ENCODE results near the gene BCKDK.

BCKDK gene

DNA sequence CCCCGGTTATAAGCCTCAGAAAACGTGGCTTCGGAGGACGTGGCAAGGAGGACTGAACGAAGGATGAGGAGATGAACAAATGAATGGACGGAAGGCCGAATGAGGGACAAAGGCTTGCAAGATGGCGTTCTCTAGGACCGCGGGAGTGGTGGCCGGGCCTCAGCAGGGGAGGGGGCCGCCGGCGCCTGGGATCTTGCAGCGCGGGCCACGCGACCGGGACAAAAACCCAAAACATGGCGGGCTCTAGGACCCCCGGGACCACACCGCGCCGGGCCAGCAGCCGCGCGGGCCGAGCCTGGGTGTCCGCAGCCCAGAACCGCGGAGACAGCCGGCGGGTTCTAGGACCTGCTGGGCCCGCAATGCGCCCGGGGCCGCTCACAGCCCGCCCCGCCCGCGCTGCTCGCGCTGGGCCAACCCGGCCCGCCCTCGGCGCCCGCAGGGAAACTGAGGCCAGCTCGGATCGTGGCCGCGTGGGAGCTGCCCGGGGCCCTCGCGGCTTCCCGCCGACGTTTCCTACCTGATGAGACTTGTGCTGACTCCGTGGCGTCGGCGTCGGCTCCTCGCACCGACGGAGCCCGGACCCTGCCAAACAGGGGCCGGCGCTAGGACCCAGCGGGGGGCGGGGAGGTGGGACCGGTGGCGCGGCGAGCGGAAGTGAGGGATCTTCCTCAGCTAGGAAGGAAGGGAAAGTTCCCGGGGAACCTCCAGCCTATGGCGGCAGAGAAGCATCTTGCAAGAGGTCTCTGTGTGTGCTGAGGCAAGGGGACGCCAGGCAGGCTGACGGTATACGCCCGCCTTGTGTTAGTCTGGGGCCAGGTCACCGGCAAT lies 34.8 kb upstream of the BCKDK start:
- H3K4me3 ChIP-seq (ENCODE audit: low read length in 2 of 2), result peak overlapping the region; percentile 98 to 100
- no peaks in the 10 kb centered on the region for H3K9me3 ChIP-seq (ENCODE audit: control insufficient read depth in 2 of 2, low read length in 2 of 2)
- H3K27ac ChIP-seq (ENCODE audit: low read length), result peak overlapping the region; percentile 89
- H3K4me1 ChIP-seq (ENCODE audit: control insufficient read depth, insufficient read depth, low read length), result peaks cover 25% of the 10 kb centered on the region
- peak overlapping the region; percentile 87 to 93 for H3K9ac ChIP-seq (ENCODE audit: low read length in 2 of 2)
- H3K27me3 ChIP-seq (ENCODE audit: control insufficient read depth in 1 of 2, insufficient read depth in 2 of 2, low read length in 2 of 2), result no peaks in the 10 kb centered on the region
- H3K36me3 ChIP-seq (ENCODE audit: control insufficient read depth in 2 of 2, insufficient read depth in 2 of 2, low read length in 2 of 2), result peaks cover 17 to 20% of the 10 kb centered on the region in 2 donors

DNA sequence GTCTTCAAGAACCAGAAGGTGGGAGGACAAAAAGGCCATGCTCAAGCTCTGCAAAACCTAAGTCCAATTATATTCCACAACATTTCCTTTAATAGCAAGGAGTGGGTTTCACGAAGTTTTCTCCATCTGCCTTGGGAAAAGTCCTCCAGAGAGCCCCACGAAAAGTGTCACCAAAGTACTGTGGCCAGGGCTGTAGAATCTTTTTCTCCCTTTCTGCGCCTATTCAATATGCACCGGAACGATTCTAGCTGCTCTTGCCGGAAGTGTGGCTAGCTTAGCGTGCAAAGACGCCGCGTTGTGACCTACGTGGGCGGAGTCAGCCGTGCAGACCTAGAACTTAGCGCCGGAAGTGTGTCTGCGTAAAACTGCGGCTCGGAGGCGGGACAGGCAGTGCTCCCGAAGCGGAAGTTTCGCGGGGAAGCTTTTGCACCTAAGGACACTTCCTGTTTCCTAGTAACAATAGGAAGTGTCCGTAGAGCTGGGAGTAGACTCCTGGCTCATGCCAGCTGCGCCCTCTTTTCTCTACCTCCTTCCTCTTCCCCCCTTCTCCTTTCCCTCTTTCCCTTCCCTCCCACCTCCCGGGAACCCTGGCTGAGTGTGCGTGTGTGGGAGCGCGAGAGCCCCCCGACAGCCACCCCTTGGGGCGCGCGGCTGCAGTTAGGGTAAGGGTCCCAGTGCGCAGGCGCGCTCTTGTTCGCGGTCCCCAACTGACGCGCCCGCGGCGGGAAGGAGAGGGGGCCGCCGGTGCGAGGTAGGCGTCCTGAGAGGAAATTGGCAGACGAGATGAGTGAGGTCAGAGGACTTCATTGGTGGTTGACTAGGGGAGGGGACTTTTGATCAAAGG lies 34.0 kb upstream of the BCKDK start, which contains the start of the genes ZNF646 and ZNF668:
Gene ZNF646, plus strand, starts transcription at position 453 of the 844 bp plus-strand sequence. CDS start 1,903 bp downstream, outside the sequence.
Gene ZNF668, minus strand, starts transcription at position 271 of the 844 bp plus-strand sequence. CDS start 9,781 bp downstream, outside the sequence.
- Histone ChIP-seq H3K27ac (ENCODE audit: low read length) (peak within 1 kb of the TSS; percentile 89), H3K27me3 (ENCODE audit: control insufficient read depth in 1 of 2, insufficient read depth in 2 of 2, low read length in 2 of 2) (no peaks in the 10 kb centered on the region), H3K36me3 (ENCODE audit: control insufficient read depth in 2 of 2, insufficient read depth in 2 of 2, low read length in 2 of 2) (peaks cover 25 to 27% of the 10 kb centered on the region in 2 donors), H3K4me3 (ENCODE audit: low read length in 2 of 2) (peak within 1 kb of the TSS; percentile 98 to 100), H3K4me1 (ENCODE audit: control insufficient read depth, insufficient read depth, low read length) (peaks cover 25% of the 10 kb centered on the region), H3K9ac (ENCODE audit: low read length in 2 of 2) (peak within 1 kb of the TSS; percentile 93), H3K9me3 (ENCODE audit: control insufficient read depth in 2 of 2, low read length in 2 of 2) (no peaks in the 10 kb centered on the region)

DNA sequence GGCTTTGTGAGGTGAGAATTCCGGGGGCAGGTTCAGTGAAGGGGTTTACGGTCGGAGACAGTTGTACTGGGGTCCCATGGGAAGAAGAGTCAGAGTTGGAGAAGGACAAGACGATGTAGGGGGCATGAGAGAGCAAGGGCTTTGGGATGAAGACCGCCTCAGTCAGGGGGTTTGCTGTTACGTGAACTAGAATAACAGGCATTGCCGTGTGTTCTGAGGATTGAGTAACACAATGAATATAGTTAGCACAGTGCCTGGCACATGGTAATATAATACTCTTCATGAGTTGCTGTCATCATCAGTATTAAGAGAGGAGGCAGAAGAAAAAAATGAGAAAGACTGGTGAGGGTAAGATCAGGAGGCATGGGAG lies 33.4 kb upstream of the BCKDK start:
- Histone ChIP-seq H3K9ac (ENCODE audit: low read length in 2 of 2) (peak overlapping the region; percentile 93), H3K9me3 (ENCODE audit: control insufficient read depth in 2 of 2, low read length in 2 of 2) (no peaks in the 10 kb centered on the region), H3K27me3 (ENCODE audit: control insufficient read depth in 1 of 2, insufficient read depth in 2 of 2, low read length in 2 of 2) (no peaks in the 10 kb centered on the region), H3K4me1 (ENCODE audit: control insufficient read depth, insufficient read depth, low read length) (peaks cover 25% of the 10 kb centered on the region), H3K27ac (ENCODE audit: low read length) (peak overlapping the region; percentile 89), H3K4me3 (ENCODE audit: low read length in 2 of 2) (peak overlapping the region; percentile 98 to 100), H3K36me3 (ENCODE audit: control insufficient read depth in 2 of 2, insufficient read depth in 2 of 2, low read length in 2 of 2) (peaks cover 26 to 33% of the 10 kb centered on the region in 2 donors)

DNA sequence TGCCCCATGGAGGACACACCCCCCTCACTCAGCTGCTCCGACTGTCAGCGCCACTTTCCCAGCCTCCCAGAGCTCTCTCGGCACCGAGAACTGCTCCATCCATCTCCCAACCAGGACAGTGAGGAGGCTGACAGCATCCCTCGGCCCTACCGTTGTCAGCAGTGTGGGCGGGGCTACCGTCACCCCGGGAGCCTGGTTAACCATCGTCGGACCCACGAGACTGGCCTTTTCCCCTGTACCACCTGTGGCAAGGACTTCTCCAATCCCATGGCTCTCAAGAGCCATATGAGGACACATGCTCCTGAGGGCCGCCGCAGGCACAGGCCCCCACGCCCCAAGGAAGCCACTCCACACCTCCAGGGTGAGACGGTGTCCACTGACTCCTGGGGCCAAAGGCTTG lies 31.9 kb upstream of the BCKDK start:
- Histone ChIP-seq H3K4me1 (ENCODE audit: control insufficient read depth, insufficient read depth, low read length) (peaks cover 25% of the 10 kb centered on the region), H3K9me3 (ENCODE audit: control insufficient read depth in 2 of 2, low read length in 2 of 2) (no peaks in the 10 kb centered on the region), H3K4me3 (ENCODE audit: low read length in 2 of 2) (no peak overlapping the region), H3K9ac (ENCODE audit: low read length in 2 of 2) (no peak overlapping the region), H3K27ac (ENCODE audit: low read length) (no peak overlapping the region), H3K27me3 (ENCODE audit: control insufficient read depth in 1 of 2, insufficient read depth in 2 of 2, low read length in 2 of 2) (no peaks in the 10 kb centered on the region), H3K36me3 (ENCODE audit: control insufficient read depth in 2 of 2, insufficient read depth in 2 of 2, low read length in 2 of 2) (peaks cover 36 to 44% of the 10 kb centered on the region in 2 donors)

DNA sequence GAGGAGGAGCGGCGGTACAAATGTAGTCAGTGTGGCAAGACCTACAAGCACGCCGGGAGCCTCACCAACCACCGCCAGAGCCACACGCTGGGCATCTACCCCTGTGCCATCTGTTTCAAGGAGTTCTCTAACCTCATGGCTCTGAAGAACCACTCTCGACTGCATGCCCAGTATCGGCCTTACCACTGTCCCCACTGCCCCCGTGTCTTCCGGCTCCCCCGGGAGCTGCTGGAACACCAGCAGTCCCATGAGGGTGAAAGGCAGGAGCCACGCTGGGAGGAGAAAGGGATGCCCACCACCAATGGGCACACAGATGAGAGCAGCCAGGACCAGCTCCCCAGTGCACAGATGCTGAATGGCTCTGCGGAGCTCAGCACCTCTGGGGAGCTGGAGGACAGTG lies 31.2 kb upstream of the BCKDK start:
- Histone ChIP-seq H3K9me3 (ENCODE audit: control insufficient read depth in 2 of 2, low read length in 2 of 2) (no peaks in the 10 kb centered on the region), H3K4me1 (ENCODE audit: control insufficient read depth, insufficient read depth, low read length) (peaks cover 21% of the 10 kb centered on the region), H3K27me3 (ENCODE audit: control insufficient read depth in 1 of 2, insufficient read depth in 2 of 2, low read length in 2 of 2) (no peaks in the 10 kb centered on the region), H3K4me3 (ENCODE audit: low read length in 2 of 2) (no peak overlapping the region), H3K27ac (ENCODE audit: low read length) (no peak overlapping the region), H3K36me3 (ENCODE audit: control insufficient read depth in 2 of 2, insufficient read depth in 2 of 2, low read length in 2 of 2) (peaks cover 36 to 46% of the 10 kb centered on the region in 2 donors), H3K9ac (ENCODE audit: low read length in 2 of 2) (no peak overlapping the region)

DNA sequence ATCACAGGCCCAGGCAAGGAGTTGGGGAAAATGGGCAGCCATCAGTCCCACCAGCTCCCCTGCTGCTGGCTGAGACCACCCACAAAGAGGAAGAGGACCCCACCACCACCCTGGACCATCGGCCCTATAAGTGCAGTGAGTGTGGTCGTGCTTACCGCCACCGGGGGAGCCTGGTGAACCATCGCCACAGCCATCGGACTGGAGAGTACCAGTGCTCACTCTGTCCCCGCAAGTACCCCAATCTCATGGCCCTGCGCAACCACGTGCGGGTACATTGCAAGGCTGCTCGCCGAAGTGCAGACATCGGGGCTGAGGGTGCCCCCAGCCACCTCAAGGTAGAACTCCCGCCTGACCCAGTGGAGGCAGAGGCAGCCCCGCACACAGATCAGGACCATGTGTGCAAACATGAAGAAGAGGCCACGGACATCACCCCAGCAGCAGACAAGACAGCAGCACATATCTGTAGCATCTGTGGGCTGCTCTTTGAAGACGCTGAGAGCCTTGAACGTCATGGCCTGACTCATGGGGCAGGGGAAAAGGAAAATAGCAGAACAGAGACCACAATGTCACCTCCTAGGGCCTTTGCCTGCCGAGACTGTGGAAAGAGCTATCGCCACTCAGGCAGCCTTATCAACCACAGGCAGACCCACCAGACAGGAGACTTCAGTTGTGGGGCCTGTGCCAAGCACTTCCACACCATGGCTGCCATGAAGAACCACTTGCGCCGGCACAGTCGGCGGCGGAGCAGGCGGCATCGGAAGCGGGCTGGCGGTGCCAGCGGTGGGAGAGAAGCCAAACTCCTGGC lies 30.4 kb upstream of the BCKDK start:
- Histone ChIP-seq H3K4me1 (ENCODE audit: control insufficient read depth, insufficient read depth, low read length) (peaks cover 14% of the 10 kb centered on the region), H3K9me3 (ENCODE audit: control insufficient read depth in 2 of 2, low read length in 2 of 2) (no peaks in the 10 kb centered on the region), H3K4me3 (ENCODE audit: low read length in 2 of 2) (no peak overlapping the region), H3K27me3 (ENCODE audit: control insufficient read depth in 1 of 2, insufficient read depth in 2 of 2, low read length in 2 of 2) (no peaks in the 10 kb centered on the region), H3K36me3 (ENCODE audit: control insufficient read depth in 2 of 2, insufficient read depth in 2 of 2, low read length in 2 of 2) (peaks cover 36 to 50% of the 10 kb centered on the region in 2 donors), H3K27ac (ENCODE audit: low read length) (no peak overlapping the region), H3K9ac (ENCODE audit: low read length in 2 of 2) (no peak overlapping the region)

DNA sequence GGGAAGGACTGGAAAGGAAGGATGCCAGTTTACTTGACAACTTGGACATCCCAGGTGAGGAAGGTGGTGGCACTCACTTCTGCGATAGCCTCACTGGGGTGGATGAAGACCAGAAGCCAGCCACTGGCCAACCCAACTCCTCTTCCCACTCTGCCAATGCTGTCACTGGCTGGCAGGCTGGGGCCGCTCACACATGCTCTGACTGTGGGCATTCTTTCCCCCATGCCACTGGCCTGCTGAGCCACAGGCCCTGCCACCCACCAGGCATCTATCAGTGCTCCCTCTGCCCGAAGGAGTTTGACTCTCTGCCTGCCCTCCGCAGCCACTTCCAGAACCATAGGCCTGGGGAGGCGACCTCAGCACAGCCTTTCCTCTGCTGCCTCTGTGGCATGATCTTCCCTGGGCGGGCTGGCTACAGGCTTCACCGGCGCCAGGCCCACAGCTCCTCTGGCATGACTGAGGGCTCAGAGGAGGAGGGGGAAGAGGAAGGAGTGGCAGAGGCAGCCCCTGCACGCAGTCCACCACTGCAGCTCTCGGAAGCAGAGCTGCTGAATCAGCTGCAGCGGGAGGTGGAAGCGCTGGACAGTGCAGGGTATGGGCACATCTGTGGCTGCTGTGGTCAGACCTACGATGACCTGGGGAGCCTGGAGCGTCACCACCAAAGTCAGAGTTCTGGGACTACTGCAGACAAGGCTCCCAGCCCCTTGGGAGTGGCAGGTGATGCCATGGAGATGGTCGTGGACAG lies 29.4 kb upstream of the BCKDK start:
- Histone ChIP-seq H3K27me3 (ENCODE audit: control insufficient read depth in 1 of 2, insufficient read depth in 2 of 2, low read length in 2 of 2) (no peaks in the 10 kb centered on the region), H3K4me1 (ENCODE audit: control insufficient read depth, insufficient read depth, low read length) (peaks cover 11% of the 10 kb centered on the region), H3K27ac (ENCODE audit: low read length) (no peak overlapping the region), H3K9ac (ENCODE audit: low read length in 2 of 2) (no peak overlapping the region), H3K9me3 (ENCODE audit: control insufficient read depth in 2 of 2, low read length in 2 of 2) (no peaks in the 10 kb centered on the region), H3K4me3 (ENCODE audit: low read length in 2 of 2) (no peak overlapping the region), H3K36me3 (ENCODE audit: control insufficient read depth in 2 of 2, insufficient read depth in 2 of 2, low read length in 2 of 2) (peaks cover 39 to 53% of the 10 kb centered on the region in 2 donors)

DNA sequence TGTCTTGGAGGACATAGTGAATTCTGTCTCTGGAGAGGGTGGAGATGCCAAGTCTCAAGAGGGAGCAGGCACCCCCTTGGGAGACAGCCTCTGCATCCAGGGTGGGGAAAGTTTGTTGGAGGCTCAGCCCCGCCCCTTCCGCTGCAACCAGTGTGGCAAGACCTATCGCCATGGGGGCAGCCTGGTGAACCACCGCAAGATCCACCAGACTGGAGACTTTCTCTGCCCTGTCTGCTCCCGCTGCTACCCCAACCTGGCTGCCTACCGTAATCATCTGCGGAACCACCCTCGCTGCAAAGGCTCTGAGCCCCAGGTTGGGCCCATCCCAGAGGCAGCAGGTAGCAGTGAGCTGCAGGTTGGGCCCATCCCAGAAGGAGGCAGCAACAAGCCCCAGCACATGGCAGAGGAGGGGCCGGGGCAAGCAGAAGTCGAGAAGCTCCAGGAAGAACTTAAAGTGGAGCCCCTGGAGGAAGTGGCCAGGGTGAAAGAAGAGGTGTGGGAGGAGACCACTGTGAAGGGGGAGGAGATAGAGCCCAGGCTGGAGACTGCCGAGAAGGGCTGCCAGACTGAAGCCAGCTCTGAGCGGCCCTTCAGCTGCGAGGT lies 28.7 kb upstream of the BCKDK start:
- Histone ChIP-seq H3K9ac (ENCODE audit: low read length in 2 of 2) (no peak overlapping the region), H3K4me3 (ENCODE audit: low read length in 2 of 2) (no peak overlapping the region), H3K4me1 (ENCODE audit: control insufficient read depth, insufficient read depth, low read length) (peaks cover 10% of the 10 kb centered on the region), H3K27ac (ENCODE audit: low read length) (no peak overlapping the region), H3K9me3 (ENCODE audit: control insufficient read depth in 2 of 2, low read length in 2 of 2) (no peaks in the 10 kb centered on the region), H3K36me3 (ENCODE audit: control insufficient read depth in 2 of 2, insufficient read depth in 2 of 2, low read length in 2 of 2) (peaks cover 41 to 56% of the 10 kb centered on the region in 2 donors), H3K27me3 (ENCODE audit: control insufficient read depth in 1 of 2, insufficient read depth in 2 of 2, low read length in 2 of 2) (no peaks in the 10 kb centered on the region)

DNA sequence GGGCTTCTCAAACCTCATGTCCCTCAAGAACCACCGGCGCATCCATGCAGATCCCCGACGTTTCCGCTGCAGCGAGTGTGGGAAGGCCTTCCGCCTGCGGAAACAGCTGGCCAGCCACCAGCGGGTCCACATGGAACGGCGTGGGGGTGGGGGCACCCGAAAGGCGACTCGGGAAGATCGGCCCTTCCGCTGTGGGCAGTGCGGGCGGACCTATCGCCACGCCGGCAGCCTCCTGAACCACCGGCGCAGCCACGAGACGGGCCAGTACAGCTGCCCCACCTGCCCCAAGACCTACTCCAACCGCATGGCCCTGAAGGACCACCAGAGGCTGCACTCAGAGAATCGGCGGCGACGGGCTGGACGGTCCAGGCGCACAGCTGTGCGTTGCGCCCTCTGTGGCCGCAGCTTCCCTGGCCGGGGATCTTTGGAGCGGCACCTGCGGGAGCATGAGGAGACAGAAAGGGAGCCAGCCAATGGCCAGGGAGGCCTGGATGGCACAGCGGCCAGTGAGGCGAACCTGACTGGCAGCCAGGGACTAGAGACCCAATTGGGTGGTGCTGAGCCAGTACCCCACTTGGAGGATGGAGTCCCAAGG lies 28.1 kb upstream of the BCKDK start:
- Histone ChIP-seq H3K4me1 (ENCODE audit: control insufficient read depth, insufficient read depth, low read length) (peaks cover 3% of the 10 kb centered on the region), H3K9ac (ENCODE audit: low read length in 2 of 2) (no peak overlapping the region), H3K9me3 (ENCODE audit: control insufficient read depth in 2 of 2, low read length in 2 of 2) (no peaks in the 10 kb centered on the region), H3K27ac (ENCODE audit: low read length) (no peak overlapping the region), H3K27me3 (ENCODE audit: control insufficient read depth in 1 of 2, insufficient read depth in 2 of 2, low read length in 2 of 2) (no peaks in the 10 kb centered on the region), H3K4me3 (ENCODE audit: low read length in 2 of 2) (no peak overlapping the region), H3K36me3 (ENCODE audit: control insufficient read depth in 2 of 2, insufficient read depth in 2 of 2, low read length in 2 of 2) (peaks cover 45 to 56% of the 10 kb centered on the region in 2 donors)
